GM18907 (cell line): ENCODE data around the gene TRIM61.

ENCODE experiments used
- ATAC-seq: cut with Tn5 transposase; IDR thresholded peaks from one replicate; pipeline ENCODE4 v1.9.1; 2021; ENCODE audit warnings: mild to moderate bottlenecking, moderate library complexity; ENCODE audit not compliant: unreplicated experiment

Gene TRIM61

DNA sequence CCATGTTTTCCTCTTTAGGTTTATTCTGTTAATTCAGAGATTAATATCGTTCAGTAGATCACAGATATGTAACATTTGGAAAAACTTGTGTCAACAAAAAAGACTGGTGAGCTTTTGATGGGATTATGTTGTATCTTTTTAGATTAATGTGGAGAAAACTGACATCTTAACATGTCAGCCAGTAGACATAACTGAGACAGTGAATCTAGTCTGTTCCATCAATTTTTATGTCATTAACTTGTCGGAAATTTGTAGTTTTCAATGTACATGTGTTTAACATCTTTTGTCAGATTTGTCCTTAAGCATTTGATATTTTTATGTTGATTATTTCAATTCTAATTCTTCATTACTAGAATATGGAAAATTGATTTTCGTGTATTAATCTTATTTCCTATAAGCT is 58.5 kb downstream of the TRIM61 start:
- ATAC-seq: no peak
